ENCODE data around the gene RUSC1.

Gene RUSC1

DNA sequence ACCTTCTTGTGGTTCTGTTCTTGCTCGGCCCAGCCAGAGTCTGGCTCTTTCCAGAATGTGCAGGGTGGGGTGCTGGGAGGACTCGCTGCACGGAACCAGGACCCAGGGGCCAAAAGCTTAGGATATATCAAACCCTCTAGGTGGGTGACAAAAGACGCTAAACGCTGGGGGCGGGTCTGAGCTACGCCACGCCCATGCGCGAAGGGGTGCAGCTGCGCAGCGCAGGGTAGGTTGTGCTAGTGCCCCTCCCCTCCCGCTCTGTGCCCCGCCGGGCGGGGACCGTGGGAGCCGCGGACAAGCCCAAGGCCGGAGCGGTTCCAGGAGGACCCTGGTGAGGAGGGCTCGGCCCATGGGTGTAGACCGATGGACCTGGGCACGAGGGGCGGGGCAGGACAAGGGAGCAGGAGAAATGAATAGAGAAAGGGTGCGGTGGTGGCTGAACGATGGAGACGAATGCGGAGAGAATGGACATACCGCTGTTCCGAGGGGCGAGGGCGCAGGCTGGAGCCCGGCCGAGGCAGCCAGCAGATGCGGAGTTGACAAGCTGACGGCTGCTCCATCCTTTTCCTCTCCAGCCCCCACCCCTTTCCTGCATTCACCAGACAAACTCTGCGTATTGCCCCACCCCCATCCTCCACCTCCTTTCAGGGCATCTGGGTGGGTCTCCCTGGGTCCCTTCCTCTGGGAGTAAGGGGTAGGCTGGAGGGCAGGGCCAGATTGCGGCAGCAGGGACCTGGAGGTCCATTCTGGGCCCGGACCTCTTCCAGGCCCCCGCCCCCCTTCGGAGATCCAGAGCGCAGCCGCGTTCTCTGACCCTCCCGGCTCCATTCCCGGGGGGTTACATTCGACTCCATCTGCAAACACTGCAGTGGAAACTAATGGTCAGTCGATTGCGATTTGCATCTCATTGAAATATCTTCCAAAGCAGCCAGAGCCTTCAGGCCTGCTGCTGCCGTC is at the start of gene RUSC1:
RUSC1 (plus strand) TSS at position 234 of the 957 bp plus-strand sequence. CDS start 880 bp downstream, outside the sequence.
- TF ChIP-seq, protein P1, sequence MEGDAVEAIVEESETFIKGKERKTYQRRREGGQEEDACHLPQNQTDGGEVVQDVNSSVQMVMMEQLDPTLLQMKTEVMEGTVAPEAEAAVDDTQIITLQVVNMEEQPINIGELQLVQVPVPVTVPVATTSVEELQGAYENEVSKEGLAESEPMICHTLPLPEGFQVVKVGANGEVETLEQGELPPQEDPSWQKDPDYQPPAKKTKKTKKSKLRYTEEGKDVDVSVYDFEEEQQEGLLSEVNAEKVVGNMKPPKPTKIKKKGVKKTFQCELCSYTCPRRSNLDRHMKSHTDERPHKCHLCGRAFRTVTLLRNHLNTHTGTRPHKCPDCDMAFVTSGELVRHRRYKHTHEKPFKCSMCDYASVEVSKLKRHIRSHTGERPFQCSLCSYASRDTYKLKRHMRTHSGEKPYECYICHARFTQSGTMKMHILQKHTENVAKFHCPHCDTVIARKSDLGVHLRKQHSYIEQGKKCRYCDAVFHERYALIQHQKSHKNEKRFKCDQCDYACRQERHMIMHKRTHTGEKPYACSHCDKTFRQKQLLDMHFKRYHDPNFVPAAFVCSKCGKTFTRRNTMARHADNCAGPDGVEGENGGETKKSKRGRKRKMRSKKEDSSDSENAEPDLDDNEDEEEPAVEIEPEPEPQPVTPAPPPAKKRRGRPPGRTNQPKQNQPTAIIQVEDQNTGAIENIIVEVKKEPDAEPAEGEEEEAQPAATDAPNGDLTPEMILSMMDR (IDR thresholded peaks at IDR 0.05; ENCODE audit: insufficient read depth, missing control alignments), result no peak
- DNase-seq (ENCODE audit: insufficient read length, low spot score) (peak; percentile 73), FAIRE-seq (no peak)

DNA sequence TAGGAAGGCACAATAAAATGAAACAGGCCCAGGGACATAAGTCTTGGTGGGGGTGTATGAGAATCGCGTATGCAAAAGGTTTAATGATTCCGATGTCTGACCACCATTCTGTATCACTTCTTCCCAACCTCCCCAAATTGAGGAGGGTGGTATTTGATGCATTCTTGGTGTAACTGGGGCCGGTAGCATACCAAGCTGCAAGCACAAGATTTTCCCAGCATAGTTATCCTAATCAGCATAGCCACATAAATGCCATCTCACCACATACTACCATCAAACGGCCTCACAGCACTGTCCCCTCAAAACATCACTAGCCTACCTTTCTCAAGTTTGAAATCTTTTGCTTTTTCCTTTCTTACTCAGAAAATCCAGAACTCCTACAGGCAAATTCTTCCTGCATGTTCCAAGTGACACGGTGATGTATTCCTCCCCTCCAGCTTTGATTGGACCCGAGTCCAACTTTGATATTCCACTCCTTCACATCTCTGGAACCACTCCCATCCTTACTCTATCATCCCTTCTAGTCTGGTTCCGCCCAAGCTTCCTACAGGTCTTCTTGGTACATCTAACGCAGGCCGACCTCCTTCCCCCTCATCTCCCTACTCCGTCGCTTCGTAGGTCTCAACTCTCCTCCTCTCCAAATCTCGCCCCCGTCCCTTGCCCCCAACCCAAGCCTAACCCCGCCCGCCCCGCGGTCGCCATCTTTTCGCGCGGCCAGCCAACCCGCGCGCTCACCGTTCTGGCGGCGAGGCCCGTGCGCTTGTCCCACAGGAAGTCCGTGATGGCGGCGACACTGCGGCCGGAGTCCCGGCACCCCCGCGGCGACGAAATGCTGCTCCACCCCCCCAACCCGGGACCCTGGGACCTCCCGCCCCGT is 48.0 kb upstream of the RUSC1 start:
- no peak for FAIRE-seq
- TF ChIP-seq, protein P1 (IDR thresholded peaks at IDR 0.05; ENCODE audit: insufficient read depth, missing control alignments), result no peak
- no peak for DNase-seq (ENCODE audit: insufficient read length, low spot score)

DNA sequence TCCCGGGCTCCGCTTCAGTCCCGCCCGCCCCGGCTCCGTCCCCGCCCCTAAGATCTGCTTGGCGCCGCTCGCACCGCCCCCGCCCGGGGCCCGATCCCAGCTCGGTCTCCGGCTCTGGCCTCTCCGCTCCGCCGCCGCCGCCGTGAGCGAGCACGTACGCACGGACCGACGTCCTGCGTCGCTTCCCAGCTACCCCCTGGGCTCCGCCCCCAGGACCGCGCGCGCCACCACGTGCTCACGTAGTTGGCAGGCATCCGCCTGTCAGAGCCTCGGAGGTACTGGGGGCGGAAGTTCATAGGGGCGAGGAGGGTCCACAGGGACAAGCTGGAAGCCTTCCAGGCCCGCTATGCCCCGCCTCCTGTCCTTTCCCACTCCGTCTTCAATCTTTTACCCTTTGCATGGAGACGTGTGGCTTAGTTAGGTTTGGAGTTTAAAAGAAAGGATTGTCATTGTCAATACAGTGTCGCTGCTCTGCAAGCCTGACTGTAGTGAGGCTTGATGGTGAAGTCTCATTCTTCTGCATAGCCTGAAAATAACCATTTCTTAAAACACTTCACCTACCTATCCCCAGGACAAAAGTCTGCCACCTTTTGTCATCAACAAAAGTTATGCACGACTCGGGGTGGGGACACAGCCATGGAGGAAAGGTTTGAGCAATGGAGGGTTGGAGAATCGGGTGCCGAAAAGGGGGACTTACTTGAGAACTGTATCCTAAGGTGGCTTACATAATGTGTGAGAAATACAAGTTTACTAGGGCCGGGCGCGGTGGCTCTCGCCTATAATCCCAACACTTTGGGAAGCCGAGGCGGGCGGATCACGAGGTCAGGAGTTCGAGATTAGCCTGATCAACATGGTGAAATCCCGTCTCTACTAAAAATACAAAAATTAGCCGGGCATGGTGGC is 47.1 kb upstream of the RUSC1 start, which contains the start of gene CLK2:
CLK2 (minus strand) TSS at position 162 of the 903 bp plus-strand sequence. CDS start 2,527 bp downstream, outside the sequence.
- FAIRE-seq (no peak), DNase-seq (ENCODE audit: insufficient read length, low spot score) (peak; percentile 100)

GRCh38 chr1:155277070-155277901 is 43.4 kb upstream of the RUSC1 start, which contains the start of gene HCN3:
HCN3 (plus strand) TSS chr1:155277463; CDS start chr1:155277591, 128 bp downstream.
- TF ChIP-seq, protein P1 (IDR thresholded peaks at IDR 0.05; ENCODE audit: insufficient read depth, missing control alignments), result peak; percentile 63
- DNase-seq (ENCODE audit: insufficient read length, low spot score) (peak; percentile 99), FAIRE-seq (no peak)

More for the DNA sequence above, 47.1 kb upstream of the RUSC1 start, which contains the start of gene CLK2:
- TF ChIP-seq, protein P1 (IDR thresholded peaks at IDR 0.05; ENCODE audit: insufficient read depth, missing control alignments), result no peak

DNA sequence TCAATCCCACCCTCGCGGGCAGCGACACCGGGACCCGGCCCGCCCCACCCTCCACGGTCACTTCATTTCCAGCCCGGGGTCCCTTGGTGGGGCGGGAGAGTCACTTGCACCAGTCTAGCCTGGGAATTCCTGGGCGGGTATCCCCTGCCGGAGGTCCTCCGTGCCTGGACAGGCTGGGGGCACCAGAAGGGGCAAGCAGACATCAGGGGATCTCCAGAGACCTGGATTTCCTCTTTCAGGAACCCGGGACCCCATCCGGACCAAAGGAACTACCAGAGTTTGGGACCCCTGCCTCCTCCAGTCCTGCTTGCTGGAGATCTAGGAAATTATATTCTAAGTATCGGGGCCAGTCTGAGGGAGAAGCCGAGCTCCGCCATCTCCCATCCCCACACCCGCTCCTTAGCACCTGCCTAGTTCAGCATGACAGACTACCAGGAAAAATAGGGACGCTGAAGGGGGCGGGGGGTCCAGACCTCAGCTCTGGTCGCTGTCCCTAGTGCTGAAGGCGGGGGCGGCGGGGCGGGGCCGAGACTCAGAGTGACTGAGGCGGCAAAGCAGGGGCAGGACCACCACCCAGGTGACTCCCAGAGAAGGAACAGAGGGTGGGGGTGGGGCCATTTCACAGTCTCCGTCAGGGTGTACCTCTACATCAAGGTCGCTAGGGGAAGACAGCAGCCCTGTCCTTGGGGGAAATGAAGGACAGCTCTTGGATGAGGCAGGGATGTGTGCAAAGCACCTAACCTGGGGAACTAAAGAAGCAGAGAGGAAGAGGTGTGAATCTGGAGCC is 42.6 kb upstream of the RUSC1 start:
- DNase-seq (ENCODE audit: insufficient read length, low spot score), result no peak
- no peak for FAIRE-seq
- TF ChIP-seq, protein P1 (IDR thresholded peaks at IDR 0.05; ENCODE audit: insufficient read depth, missing control alignments), result peak; percentile 35
